SJSA1 (cell line): ENCODE results near the gene ARHGEF12. TPM values are rescaled to one million over a fixed set of nuclear protein-coding genes. Genes with fewer than 3 reads are reported as not detected.

Experiments used
- DNase-seq, 2 experiments: peaks; one replicate each; pipeline ENCODE4 v3.0.0-alpha.2; 2015 to 2020; ENCODE audit warnings: low spot score in 2 of 2, low read depth in 1 of 2
- H3K27ac ChIP-seq: fragments of 250-450 bp; sonication (Bioruptor Pico); 2 replicates; pipeline ENCODE4 v1.5.1; 2020; ENCODE audit warnings: mild to moderate bottlenecking, moderate library complexity
- H3K27me3 ChIP-seq: fragments of 250-450 bp; sonication (Bioruptor Pico); replicated peaks from 2 replicates; pipeline ENCODE4 v1.5.1; 2020; ENCODE audit warnings: mild to moderate bottlenecking, moderate library complexity
- H3K36me3 ChIP-seq: fragments of 250-450 bp; sonication (Bioruptor Pico); 2 replicates; pipeline ENCODE4 v1.5.1; 2020; ENCODE audit warnings: mild to moderate bottlenecking
- H3K4me1 ChIP-seq: fragments of 250-450 bp; sonication (Bioruptor Pico); replicated peaks from 2 replicates; pipeline ENCODE4 v1.6.1; 2021; ENCODE audit warnings: mild to moderate bottlenecking
- H3K4me3 ChIP-seq: fragments of 250-450 bp; sonication (Bioruptor Pico); 2 replicates; pipeline ENCODE4 v1.5.1; 2020; ENCODE audit warnings: mild to moderate bottlenecking
- H3K9me3 ChIP-seq: fragments of 250-450 bp; sonication (Bioruptor Pico); replicated peaks from 2 replicates; pipeline ENCODE4 v1.5.1; 2020; ENCODE audit warnings: mild to moderate bottlenecking
- total RNA-seq: library from RNA; depleted of rRNA; stranded (reverse); fragments of >200 nt; shearing (Covaris generic); gene quantifications from 2 replicates; pipeline ENCODE4 v1.2.3, GENCODE V29; 2014

ARHGEF12 gene
- total RNA-seq, 1 experiment from 2014 or later: 36.9 TPM

GRCh38 chr11:120392314-120392713 lies 56.1 kb downstream of the ARHGEF12 start:
- DNase-seq: no peak
- Histone ChIP-seq H3K27me3 (no peaks in the 10 kb centered on the region), H3K9me3 (no peaks in the 10 kb centered on the region), H3K4me3 (no peak overlapping the region), H3K36me3 (no peaks in the 10 kb centered on the region), H3K4me1 (no peaks in the 10 kb centered on the region), H3K27ac (no peak overlapping the region)

GRCh38 chr11:120392793-120393192 lies 56.6 kb downstream of the ARHGEF12 start:
- no peak for DNase-seq
- no peak overlapping the region for H3K27ac ChIP-seq
- no peak overlapping the region for H3K4me3 ChIP-seq
- no peaks in the 10 kb centered on the region for H3K36me3 ChIP-seq
- H3K4me1 ChIP-seq: no peaks in the 10 kb centered on the region
- no peaks in the 10 kb centered on the region for H3K27me3 ChIP-seq
- no peaks in the 10 kb centered on the region for H3K9me3 ChIP-seq

- no peaks in the 10 kb centered on the region for H3K27me3 ChIP-seq
- no peak overlapping the region for H3K27ac ChIP-seq
- no peak overlapping the region for H3K4me3 ChIP-seq
- no peaks in the 10 kb centered on the region for H3K9me3 ChIP-seq
- H3K36me3 ChIP-seq: no peaks in the 10 kb centered on the region
- H3K4me1 ChIP-seq: no peaks in the 10 kb centered on the region
- DNase-seq: no peak
These were observed 57.9 kb downstream of the ARHGEF12 start for GRCh38 chr11:120394119-120394518.

- Histone ChIP-seq H3K4me3 (no peak overlapping the region), H3K27ac (no peak overlapping the region), H3K27me3 (no peaks in the 10 kb centered on the region), H3K4me1 (peaks cover 6% of the 10 kb centered on the region; the same call in 1 of the 2 replicates), H3K36me3 (no peaks in the 10 kb centered on the region), H3K9me3 (no peaks in the 10 kb centered on the region)
- DNase-seq: no peak
These were observed 59.6 kb downstream of the ARHGEF12 start for GRCh38 chr11:120395778-120396177.

GRCh38 chr11:120398132-120398531 lies 61.9 kb downstream of the ARHGEF12 start:
- Histone ChIP-seq H3K27ac (no peak overlapping the region), H3K27me3 (no peaks in the 10 kb centered on the region), H3K4me3 (no peak overlapping the region), H3K4me1 (peaks cover 11% of the 10 kb centered on the region), H3K36me3 (no peaks in the 10 kb centered on the region), H3K9me3 (no peaks in the 10 kb centered on the region)
- DNase-seq: no peak

- no peak overlapping the region for H3K27ac ChIP-seq
- H3K4me1 ChIP-seq: peaks cover 11% of the 10 kb centered on the region
- H3K36me3 ChIP-seq: no peaks in the 10 kb centered on the region
- DNase-seq: no peak
- no peak overlapping the region for H3K4me3 ChIP-seq
- no peaks in the 10 kb centered on the region for H3K27me3 ChIP-seq
- no peaks in the 10 kb centered on the region for H3K9me3 ChIP-seq
These were observed 63.1 kb downstream of the ARHGEF12 start for GRCh38 chr11:120399307-120399706.

GRCh38 chr11:120400564-120401364 lies 64.6 kb downstream of the ARHGEF12 start:
- Histone ChIP-seq H3K4me3 (peak overlapping the region; percentile 22), H3K27ac (peak overlapping the region; percentile 43), H3K9me3 (no peaks in the 10 kb centered on the region)

GRCh38 chr11:120401506-120401905 lies 65.3 kb downstream of the ARHGEF12 start:
- Histone ChIP-seq H3K27ac (peak overlapping the region; percentile 43; the same call in 1 of the 2 replicates), H3K9me3 (no peaks in the 10 kb centered on the region), H3K27me3 (no peaks in the 10 kb centered on the region), H3K4me3 (no peak overlapping the region), H3K36me3 (no peaks in the 10 kb centered on the region), H3K4me1 (peaks cover 11% of the 10 kb centered on the region)
- no peak for DNase-seq

More at GRCh38 chr11:120400564-120401364, 64.6 kb downstream of the ARHGEF12 start:
- Histone ChIP-seq H3K27me3 (no peaks in the 10 kb centered on the region), H3K4me1 (peaks cover 11% of the 10 kb centered on the region), H3K36me3 (no peaks in the 10 kb centered on the region)
- peak; percentile 47 to 69 for DNase-seq

- DNase-seq: no peak
These were observed 67.8 kb downstream of the ARHGEF12 start for GRCh38 chr11:120403966-120404365.

GRCh38 chr11:120404495-120404894 lies 68.3 kb downstream of the ARHGEF12 start:
- no peak overlapping the region for H3K4me3 ChIP-seq
- H3K27ac ChIP-seq: no peak overlapping the region
- H3K36me3 ChIP-seq: no peaks in the 10 kb centered on the region
- H3K27me3 ChIP-seq: no peaks in the 10 kb centered on the region
- DNase-seq: no peak
- no peaks in the 10 kb centered on the region for H3K9me3 ChIP-seq
- H3K4me1 ChIP-seq: peaks cover 14% of the 10 kb centered on the region

More at GRCh38 chr11:120403966-120404365, 67.8 kb downstream of the ARHGEF12 start:
- no peak overlapping the region for H3K27ac ChIP-seq
- H3K4me3 ChIP-seq: no peak overlapping the region
- H3K27me3 ChIP-seq: no peaks in the 10 kb centered on the region
- H3K4me1 ChIP-seq: peaks cover 11% of the 10 kb centered on the region
- no peaks in the 10 kb centered on the region for H3K9me3 ChIP-seq
- no peaks in the 10 kb centered on the region for H3K36me3 ChIP-seq

- Histone ChIP-seq H3K27ac (no peak overlapping the region), H3K9me3 (no peaks in the 10 kb centered on the region), H3K4me3 (no peak overlapping the region), H3K27me3 (no peaks in the 10 kb centered on the region), H3K36me3 (no peaks in the 10 kb centered on the region), H3K4me1 (peaks cover 8% of the 10 kb centered on the region; the same call in 1 of the 2 replicates)
- DNase-seq: no peak
These were observed 73.4 kb downstream of the ARHGEF12 start for GRCh38 chr11:120409655-120410054.

- no peaks in the 10 kb centered on the region for H3K27me3 ChIP-seq
- H3K27ac ChIP-seq: no peak overlapping the region
- no peaks in the 10 kb centered on the region for H3K9me3 ChIP-seq
- H3K4me3 ChIP-seq: no peak overlapping the region
- no peaks in the 10 kb centered on the region for H3K36me3 ChIP-seq
- no peak for DNase-seq
- H3K4me1 ChIP-seq: peaks cover 8% of the 10 kb centered on the region; the same call in 1 of the 2 replicates
These were observed 74.6 kb downstream of the ARHGEF12 start for GRCh38 chr11:120410622-120411380.

- peaks cover 8% of the 10 kb centered on the region; the same call in 1 of the 2 replicates for H3K4me1 ChIP-seq
- no peak for DNase-seq
- H3K9me3 ChIP-seq: no peaks in the 10 kb centered on the region
- H3K4me3 ChIP-seq: no peak overlapping the region
- no peaks in the 10 kb centered on the region for H3K36me3 ChIP-seq
- no peaks in the 10 kb centered on the region for H3K27me3 ChIP-seq
- no peak overlapping the region for H3K27ac ChIP-seq
These were observed 77.3 kb downstream of the ARHGEF12 start for GRCh38 chr11:120413480-120413879.

- Histone ChIP-seq H3K9me3 (no peaks in the 10 kb centered on the region), H3K4me3 (no peak overlapping the region), H3K36me3 (no peaks in the 10 kb centered on the region; the same call in 1 of the 2 replicates), H3K27ac (no peak overlapping the region), H3K27me3 (no peaks in the 10 kb centered on the region), H3K4me1 (no peaks in the 10 kb centered on the region)
- DNase-seq: no peak
These were observed 84.4 kb downstream of the ARHGEF12 start for GRCh38 chr11:120420572-120420971.
